ENCODE results near the gene CD33. TPM values are rescaled to one million over a fixed set of nuclear protein-coding genes. Genes with fewer than 3 reads are reported as not detected.

Gene CD33
- total and polyA plus RNA-seq, 2 of the 8 experiments (the other 6 are each of a cell fraction or from before 2014, with no cell fraction given), result 0.06 TPM; not detected in 1

DNA sequence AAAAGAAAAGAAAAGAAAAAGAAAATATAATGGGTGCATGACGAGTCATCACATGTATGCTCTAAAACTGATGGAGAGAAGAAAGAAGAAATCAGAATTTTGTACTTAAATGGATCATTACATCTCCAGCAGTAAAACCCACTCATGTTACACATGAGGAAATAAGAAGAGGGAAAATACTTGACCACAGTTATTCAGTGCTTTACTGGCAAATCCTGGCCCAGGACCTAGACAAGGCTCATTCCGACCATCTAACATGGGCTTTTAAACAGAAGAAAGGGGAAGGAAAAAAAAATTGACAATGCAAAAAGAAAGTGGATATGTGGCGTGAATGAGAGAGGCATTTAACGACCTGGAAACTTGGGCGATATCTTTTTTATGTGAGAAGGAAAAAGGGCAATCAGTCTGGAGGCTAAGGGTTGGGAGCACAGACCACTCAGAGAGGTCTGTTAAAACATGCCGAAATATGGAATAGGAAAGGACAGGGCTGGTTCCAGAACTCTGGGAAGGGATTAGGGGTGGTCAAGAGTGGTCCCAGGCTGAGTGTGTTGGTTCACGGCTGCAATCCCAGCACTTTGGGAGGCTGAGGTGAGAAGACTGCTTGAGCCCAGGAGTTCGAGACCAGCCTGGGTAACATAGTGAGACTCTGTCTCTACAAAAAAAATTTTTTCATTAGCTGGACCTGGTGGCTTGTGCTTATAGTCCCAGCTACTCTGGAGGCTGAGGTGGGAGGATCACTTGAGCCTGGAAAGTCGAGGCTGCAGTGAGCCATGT lies 27.6 kb downstream of the CD33 start:
- no peak overlapping the region for H2BK12ac ChIP-seq (ENCODE audit: low read depth, low read length)
- WGBS, 2 experiments (ENCODE audit: extremely low coverage in 1 of 2, insufficient coverage in 1 of 2, insufficient read length in 1 of 2, insufficient replicate concordance in 2 of 2, low coverage in 1 of 2, low lambda C conversion rate in 2 of 2, missing lambda C conversion rate in 1 of 2), result 90% methylated on average over 9 of the region's 9 CpGs; no CpG with 5 or more reads in 1 of the 2 experiments
- no peaks in the 10 kb centered on the region for H3K79me2 ChIP-seq (ENCODE audit: control insufficient read depth in 1 of 2, insufficient read depth in 2 of 2, low read length in 2 of 2)
- no peak overlapping the region for H3K18ac ChIP-seq (ENCODE audit: extremely low read depth, low read length)
- H3K14ac ChIP-seq (ENCODE audit: insufficient read length), result no peak overlapping the region
- H3K9ac ChIP-seq (replicated peaks in 1 of 4; ENCODE audit: extremely low read depth in 1 of 4, low read depth in 3 of 4, low read length in 3 of 4), result no peak overlapping the region
- no peaks in the 10 kb centered on the region for H3K23me2 ChIP-seq (ENCODE audit: low read depth, low read length)
- H3K4me1 ChIP-seq (replicated peaks in 1 of 4; ENCODE audit: control insufficient read depth in 3 of 4, insufficient read depth in 4 of 4, low read length in 3 of 4), result no peaks in the 10 kb centered on the region
- H3K27me3 ChIP-seq (replicated peaks in 1 of 4; ENCODE audit: control insufficient read depth in 3 of 4, extremely low read depth in 1 of 4, insufficient read depth in 3 of 4, low read length in 3 of 4), result no peaks in the 10 kb centered on the region
- no peak overlapping the region for H3K4me3 ChIP-seq (ENCODE audit: extremely low read depth in 1 of 4, insufficient read depth in 2 of 4, low read depth in 3 of 4, low read length in 4 of 4)
- POLR2A ChIA-PET (ENCODE audit: partially characterized antibody), result no interaction called here
- H2BK20ac ChIP-seq (ENCODE audit: low read length), result no peak overlapping the region
- H4K20me1 ChIP-seq (replicated peaks in 1 of 2; ENCODE audit: control insufficient read depth in 1 of 2, insufficient read depth in 2 of 2, low read length in 2 of 2), result no peaks in the 10 kb centered on the region
- no peak overlapping the region for H3K4ac ChIP-seq (replicated peaks; ENCODE audit: insufficient read length, low read depth, low read length)
- CTCF ChIA-PET (ENCODE audit: partially characterized antibody), result interaction anchor here (1.3 kb wide), 1 partner anchor 94 kb away, joined by 3 read pairs; no protein-coding TSS in a partner anchor
- no peaks in the 10 kb centered on the region for H3K36me3 ChIP-seq (ENCODE audit: control insufficient read depth in 2 of 4, insufficient read depth in 4 of 4, low read length in 3 of 4)
- no peak overlapping the region for H4K8ac ChIP-seq (ENCODE audit: extremely low read depth, insufficient read depth, low read length)
- H3K56ac ChIP-seq (replicated peaks; ENCODE audit: insufficient read length, low read depth, low read length), result no peak overlapping the region
- H2BK120ac ChIP-seq (replicated peaks; ENCODE audit: low read depth, low read length), result no peak overlapping the region
- H3K4me2 ChIP-seq (ENCODE audit: insufficient read depth in 1 of 2, low read depth in 2 of 2, low read length in 2 of 2), result no peak overlapping the region
- DNase-seq (ENCODE audit: low read depth in 1 of 2, low spot score in 2 of 2) (no peak), FAIRE-seq (no peak)
- TF ChIP-seq BRCA1 (IDR thresholded peaks at IDR 0.05; ENCODE audit: low read depth, low read length) (no peak), TCF12 (IDR thresholded peaks at IDR 0.05; ENCODE audit: low read depth, low read length) (no peak), ASH2L (IDR thresholded peaks at IDR 0.05; ENCODE audit: low read length) (no peak), CHD2 (IDR thresholded peaks at IDR 0.05; ENCODE audit: low read length) (no peak), NANOG (IDR thresholded peaks at IDR 0.05; ENCODE audit: insufficient read depth, low read depth, low read length, poor library complexity, severe bottlenecking) (no peak), SP1 (IDR thresholded peaks at IDR 0.05; ENCODE audit: low read depth, low read length) (no peak)
- TF ChIP-seq, protein P1, sequence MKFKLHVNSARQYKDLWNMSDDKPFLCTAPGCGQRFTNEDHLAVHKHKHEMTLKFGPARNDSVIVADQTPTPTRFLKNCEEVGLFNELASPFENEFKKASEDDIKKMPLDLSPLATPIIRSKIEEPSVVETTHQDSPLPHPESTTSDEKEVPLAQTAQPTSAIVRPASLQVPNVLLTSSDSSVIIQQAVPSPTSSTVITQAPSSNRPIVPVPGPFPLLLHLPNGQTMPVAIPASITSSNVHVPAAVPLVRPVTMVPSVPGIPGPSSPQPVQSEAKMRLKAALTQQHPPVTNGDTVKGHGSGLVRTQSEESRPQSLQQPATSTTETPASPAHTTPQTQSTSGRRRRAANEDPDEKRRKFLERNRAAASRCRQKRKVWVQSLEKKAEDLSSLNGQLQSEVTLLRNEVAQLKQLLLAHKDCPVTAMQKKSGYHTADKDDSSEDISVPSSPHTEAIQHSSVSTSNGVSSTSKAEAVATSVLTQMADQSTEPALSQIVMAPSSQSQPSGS (IDR thresholded peaks at IDR 0.05; ENCODE audit: low read length), result no peak
- no peak overlapping the region for H3K23ac ChIP-seq (ENCODE audit: insufficient read length)
- no peaks in the 10 kb centered on the region for H3K79me1 ChIP-seq (ENCODE audit: low read depth, low read length)
- H2BK5ac ChIP-seq (ENCODE audit: low read depth, low read length), result no peak overlapping the region
- H2AK5ac ChIP-seq (ENCODE audit: low read depth, low read length), result no peak overlapping the region
- H4K5ac ChIP-seq (ENCODE audit: insufficient read length, low read depth, low read length), result no peak overlapping the region
- no peak overlapping the region for H2AFZ ChIP-seq (ENCODE audit: low read length)
- no peak overlapping the region for H2BK15ac ChIP-seq (ENCODE audit: low read length)
- H3K9me3 ChIP-seq (ENCODE audit: insufficient read depth in 2 of 2, low read depth in 1 of 2, low read length in 1 of 2), result peaks cover 0 to 7% of the 10 kb centered on the region in 2 experiments; a peak in 1 of 4 replicates
- H4K91ac ChIP-seq (replicated peaks; ENCODE audit: insufficient read length, low read length), result no peak overlapping the region
- no peak overlapping the region for H3K27ac ChIP-seq (ENCODE audit: low read depth, low read length)
